SK-MEL-5 (cell line): Measurements from ENCODE around the gene GBP4. TPM values are rescaled to one million over a fixed set of nuclear protein-coding genes. Genes with fewer than 3 reads are reported as not detected.
"Not testable (repeated sequence)": the region's sequence is repeated elsewhere in the genome, so short reads cannot be mapped to it uniquely, and the experiment has no call there.

Experiments used
- DNase-seq: peaks from one replicate; pipeline ENCODE4 v3.0.0-alpha.2; 2016; ENCODE audit warnings: low read depth, low spot score
- in situ Hi-C: cut with HindIII; loops from 2 replicates; pipeline ENCODE4 v1.10.0; 2016; ENCODE audit warnings: low sequenced_read_pairs, high pct_unique_total_duplicates, low pct_unique_long_range_greater_than_20kb
- polyA plus RNA-seq, 2 experiments: library from polyadenylated mRNA; depleted of rRNA; stranded (reverse); fragments of >200 nt; gene quantifications; 2 replicates each; pipeline ENCODE4 v1.2.3, GENCODE V29; 2015
- total RNA-seq: library from RNA; depleted of rRNA; stranded (reverse); fragments of >200 nt; shearing (Covaris generic); gene quantifications from 2 replicates; pipeline ENCODE4 v1.2.3, GENCODE V29; 2014; rRNA removed

The GBP4 gene
- total RNA-seq, result 0.03 TPM in 2 replicates
- 0.04 and 0.07 TPM in 2 replicates for polyA plus RNA-seq (2015; cell fraction: cytosol; rRNA removed)
- polyA plus RNA-seq (2015; cell fraction: nucleus; rRNA removed), result 0.07 and 0.14 TPM in 2 replicates

DNA sequence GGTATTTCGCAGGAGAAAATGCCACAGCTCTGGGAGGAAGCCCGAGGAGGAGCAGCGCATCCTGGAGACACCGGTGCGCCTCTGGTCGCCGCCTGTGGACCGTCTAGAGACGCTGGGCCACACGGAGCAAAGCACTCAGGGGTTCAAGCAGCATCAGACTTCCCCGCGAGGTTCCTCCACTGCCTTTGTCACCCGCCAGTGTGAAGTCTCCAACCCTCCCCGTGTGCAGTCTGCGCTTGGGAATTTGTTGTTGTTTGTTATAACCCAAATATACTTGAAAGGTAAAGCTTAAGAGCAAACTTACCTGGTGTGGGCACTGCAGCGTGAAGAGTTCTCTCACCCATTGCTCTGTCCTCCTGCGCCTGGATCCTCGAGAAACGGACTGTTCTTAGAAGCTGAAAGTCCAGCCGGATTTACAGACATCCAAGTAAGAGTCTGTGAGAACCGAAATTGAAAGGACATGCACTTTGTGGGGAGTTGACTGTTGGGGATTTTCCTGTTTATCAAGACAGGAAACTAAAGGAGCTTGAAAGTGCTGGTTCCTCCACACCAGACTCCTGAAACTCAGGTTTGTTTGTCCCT is at the start of gene GBP4:
Gene GBP4, minus strand, starts transcription at position 452 of the 582 bp plus-strand sequence. Its CDS starts 108 bp downstream, at position 344.
- in situ Hi-C loops, result no loop called here
- DNase-seq, result no peak

DNA sequence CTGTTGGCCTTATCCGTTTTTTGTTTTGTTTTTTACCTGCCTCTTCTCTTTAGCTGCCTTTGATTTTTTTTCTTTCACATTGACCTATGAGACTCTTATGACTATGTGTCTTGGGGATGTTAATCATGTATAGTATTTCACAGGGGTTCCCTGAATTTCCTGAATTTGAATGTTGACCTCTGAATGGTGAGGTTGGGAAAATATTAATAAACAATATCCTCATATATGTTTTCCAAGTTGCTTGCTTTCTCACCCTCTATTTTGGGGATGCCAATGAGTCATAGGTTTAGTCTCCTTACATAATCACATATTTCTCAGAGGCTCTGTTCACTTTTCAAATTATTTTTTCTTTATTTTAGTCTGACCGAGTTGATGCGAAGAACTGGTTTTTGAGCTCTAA is 44.3 kb upstream of the GBP4 start:
- in situ Hi-C loops, result no loop called here
- DNase-seq, result no peak

- DNase-seq, result no peak
- in situ Hi-C loops, result no loop called here
Observed at GRCh38 chr1:89221341-89221740, 22.6 kb upstream of the GBP4 start.

- DNase-seq, in situ Hi-C loops: not testable (repeated sequence)
Observed at GRCh38 chr1:89219851-89220250, 21.1 kb upstream of the GBP4 start.

DNA sequence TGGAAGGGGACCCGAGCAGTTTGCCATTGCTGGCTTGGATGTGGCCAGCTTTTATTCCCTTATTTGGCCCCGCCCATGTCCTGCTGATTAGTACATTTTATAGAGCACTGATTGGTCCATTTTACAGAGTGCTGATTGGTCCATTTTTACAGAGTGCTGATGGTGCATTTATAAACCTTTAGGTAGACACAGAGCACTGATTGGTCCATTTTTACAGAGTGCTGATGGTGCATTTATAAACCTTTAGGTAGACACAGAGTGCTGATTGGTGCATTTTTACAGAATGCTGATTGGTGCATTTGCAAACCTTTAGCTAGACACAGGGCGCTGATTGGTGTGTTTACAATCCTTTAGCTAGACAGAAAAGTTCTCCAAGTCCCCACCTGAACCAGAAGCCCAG is 20.2 kb upstream of the GBP4 start:
- DNase-seq, in situ Hi-C loops: not testable (repeated sequence)

DNA sequence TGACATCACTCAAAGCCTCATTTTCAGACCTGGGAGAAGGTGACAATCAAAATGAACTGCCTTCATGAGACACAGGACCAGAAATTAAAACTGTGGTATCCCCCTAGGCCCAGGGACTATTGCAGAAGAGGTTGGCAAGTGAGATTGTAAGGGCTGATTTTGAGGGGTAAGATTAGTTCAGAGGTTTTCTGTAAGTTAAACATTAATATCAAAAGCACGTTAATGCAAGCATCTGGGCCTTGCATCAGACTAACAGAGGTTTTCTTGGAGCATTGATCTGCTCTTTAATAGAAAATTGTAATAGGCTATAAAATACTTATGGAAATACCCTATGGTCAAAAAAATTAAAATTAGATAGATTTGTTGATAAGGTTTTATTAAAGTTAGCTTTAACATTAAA is 14.6 kb upstream of the GBP4 start:
- no peak for DNase-seq
- in situ Hi-C loops, result no loop called here

GRCh38 chr1:89211035-89211634 is 12.4 kb upstream of the GBP4 start:
- in situ Hi-C loops, result no loop called here
- no peak for DNase-seq

DNA sequence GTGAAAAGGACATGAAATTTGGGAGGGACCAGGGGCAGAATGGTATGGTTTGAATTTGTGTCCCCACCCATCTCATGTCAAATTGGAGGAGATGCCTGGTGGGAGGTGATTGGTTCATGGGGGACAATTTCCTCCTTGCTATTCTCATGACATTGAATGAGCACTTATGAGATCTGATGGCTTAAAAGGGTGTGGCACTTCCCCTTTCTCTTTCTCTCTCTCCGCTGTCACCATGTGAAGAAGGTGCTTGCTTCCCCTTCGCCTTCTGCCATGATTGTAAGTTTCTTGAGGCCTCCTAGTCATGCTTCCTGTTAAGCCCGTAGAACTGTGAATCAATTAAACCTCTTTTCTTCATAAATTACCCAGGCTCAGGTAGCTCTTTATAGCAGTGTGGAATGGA is 7.6 kb upstream of the GBP4 start:
- DNase-seq, result no peak
- in situ Hi-C loops, result no loop called here

- no peak for DNase-seq
- in situ Hi-C loops, result no loop called here
Observed at GRCh38 chr1:89203166-89203565, 4.4 kb upstream of the GBP4 start.

DNA sequence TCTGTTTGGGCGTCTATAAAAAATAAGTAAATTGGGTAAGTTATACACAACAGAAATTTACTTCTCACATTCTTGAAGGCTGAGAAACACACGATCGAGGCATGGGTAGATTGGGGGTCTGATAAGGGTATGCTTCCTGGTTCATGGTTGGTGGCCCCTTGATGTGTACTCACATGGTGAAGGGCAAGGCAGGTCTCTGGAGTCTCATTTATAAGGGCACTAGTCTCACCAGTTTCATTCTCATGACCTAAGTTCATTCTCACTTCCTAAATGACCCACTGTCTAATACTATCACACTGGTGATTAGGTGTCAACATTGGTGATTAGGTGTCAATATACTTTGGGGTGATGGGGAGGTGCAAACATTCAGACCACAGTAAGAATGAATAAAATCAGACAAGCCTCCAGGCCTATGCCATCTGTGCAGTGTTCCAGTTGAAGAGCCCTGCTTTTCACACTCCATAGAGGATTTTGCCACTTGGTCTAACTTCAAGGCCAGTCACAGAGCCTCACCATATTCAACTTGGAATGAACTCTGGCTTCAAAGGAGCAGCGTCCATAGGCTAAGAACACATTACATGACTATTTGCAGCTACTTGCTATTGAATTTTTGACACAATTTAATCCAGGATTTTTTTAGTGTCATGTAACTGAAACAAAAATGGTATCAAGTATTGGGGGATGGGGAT is 2.5 kb upstream of the GBP4 start:
- in situ Hi-C loops, result no loop called here
- DNase-seq, result no peak

- in situ Hi-C loops, result no loop called here
- no peak for DNase-seq
Observed at GRCh38 chr1:89200663-89201062, 1.9 kb upstream of the GBP4 start.

DNA sequence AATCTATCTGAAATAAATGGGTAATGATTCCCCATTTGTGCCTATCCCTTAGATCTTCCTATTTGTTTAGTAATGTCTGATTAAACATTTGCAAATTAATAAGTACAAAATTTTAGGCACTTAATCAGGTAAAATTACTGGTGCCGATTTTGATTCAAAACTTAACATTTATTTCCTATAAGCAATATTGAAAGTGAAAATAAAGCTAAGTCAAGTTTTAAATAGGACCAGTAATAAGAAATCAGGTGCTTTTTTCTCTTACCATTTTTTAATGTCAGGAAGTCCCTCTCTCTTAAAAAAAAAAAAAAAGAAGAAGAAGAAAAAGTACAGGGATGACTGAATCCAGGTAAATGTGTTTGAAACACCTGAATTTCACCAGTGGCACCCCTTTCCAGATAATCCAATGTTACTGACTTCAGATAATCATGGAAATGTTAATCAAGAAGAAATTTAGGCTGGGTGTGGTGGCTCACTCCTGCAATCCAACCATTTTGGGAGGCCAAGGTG is 836 bp upstream of the GBP4 start:
- DNase-seq, result no peak
- in situ Hi-C loops, result no loop called here

DNA sequence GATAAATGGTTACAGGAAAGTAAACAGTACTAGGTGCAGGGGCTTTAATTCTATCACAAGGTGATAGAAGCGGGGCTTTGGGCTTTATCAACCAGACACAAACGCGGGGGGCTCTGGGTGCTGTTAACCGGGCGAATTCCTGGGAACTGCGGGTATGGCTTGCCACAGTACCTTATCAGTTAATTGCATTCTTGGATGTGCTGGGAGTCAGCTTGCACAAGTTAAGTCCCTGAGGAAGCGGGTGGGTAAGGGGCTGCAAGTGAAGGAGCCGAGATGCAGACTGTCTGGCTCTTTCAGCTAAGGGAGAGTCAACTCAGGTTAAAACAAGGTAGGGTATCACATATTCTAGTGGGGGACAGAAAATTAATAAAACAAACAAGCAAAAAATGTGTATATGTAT is 661 bp downstream of the GBP4 start:
- no peak for DNase-seq
- in situ Hi-C loops, result no loop called here

- in situ Hi-C loops, result no loop called here
- DNase-seq, result no peak
Observed at GRCh38 chr1:89195476-89195875, 3.3 kb downstream of the GBP4 start.

DNA sequence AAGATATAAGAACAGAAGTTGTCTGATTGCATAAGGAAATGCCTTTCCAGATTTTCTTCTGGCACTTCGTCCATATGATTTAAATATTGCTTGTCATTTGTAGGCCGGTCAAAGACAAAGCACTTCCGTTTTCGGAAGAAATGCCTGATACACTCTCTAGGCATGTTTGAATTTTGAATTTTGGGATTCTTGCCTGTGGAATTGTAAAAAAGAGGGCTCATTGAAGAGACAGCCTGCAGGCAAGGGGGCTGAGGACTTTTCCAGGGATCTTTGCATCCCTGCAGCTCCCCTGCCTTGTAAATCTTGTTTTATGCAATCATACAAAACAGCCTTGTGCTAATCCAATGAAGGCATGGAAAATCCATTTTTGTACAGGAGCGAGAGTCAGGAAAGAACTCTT is 7.4 kb downstream of the GBP4 start:
- in situ Hi-C loops, result no loop called here
- no peak for DNase-seq

DNA sequence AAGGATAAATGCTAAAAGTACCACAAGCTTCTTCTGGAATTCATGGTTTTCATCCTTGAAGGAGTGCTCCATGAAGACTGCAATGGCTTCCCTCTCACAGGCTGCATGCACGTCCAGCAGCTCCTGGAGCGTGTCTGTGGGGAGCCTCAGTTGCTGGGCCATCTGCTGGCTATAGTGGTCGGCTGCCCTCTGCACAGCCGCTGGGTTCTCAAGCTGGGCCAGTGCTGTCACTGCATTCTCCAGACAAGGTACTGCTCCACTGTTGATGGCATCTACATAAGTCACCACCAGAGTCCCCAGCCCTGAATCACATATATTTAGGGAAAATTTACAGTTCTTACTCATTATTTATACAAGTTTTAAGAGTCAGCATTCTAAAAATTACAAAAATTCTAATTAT is 8.7 kb downstream of the GBP4 start:
- DNase-seq, result no peak
- in situ Hi-C loops, result no loop called here

- in situ Hi-C loops, result no loop called here
- peak; percentile 14 for DNase-seq
Observed at GRCh38 chr1:89179343-89179742, 19.4 kb downstream of the GBP4 start.

- in situ Hi-C loops, result no loop called here
- no peak for DNase-seq
Observed at GRCh38 chr1:89176971-89177370, 21.8 kb downstream of the GBP4 start.
